ENCODE data around the gene PGM3.
A peak's percentile ranks its signal among the peaks of the same experiment; 100 is the strongest.
"Not testable (repeated sequence)": the region's sequence is repeated elsewhere in the genome, so short reads cannot be mapped to it uniquely, and the experiment has no call there.

The PGM3 gene

DNA sequence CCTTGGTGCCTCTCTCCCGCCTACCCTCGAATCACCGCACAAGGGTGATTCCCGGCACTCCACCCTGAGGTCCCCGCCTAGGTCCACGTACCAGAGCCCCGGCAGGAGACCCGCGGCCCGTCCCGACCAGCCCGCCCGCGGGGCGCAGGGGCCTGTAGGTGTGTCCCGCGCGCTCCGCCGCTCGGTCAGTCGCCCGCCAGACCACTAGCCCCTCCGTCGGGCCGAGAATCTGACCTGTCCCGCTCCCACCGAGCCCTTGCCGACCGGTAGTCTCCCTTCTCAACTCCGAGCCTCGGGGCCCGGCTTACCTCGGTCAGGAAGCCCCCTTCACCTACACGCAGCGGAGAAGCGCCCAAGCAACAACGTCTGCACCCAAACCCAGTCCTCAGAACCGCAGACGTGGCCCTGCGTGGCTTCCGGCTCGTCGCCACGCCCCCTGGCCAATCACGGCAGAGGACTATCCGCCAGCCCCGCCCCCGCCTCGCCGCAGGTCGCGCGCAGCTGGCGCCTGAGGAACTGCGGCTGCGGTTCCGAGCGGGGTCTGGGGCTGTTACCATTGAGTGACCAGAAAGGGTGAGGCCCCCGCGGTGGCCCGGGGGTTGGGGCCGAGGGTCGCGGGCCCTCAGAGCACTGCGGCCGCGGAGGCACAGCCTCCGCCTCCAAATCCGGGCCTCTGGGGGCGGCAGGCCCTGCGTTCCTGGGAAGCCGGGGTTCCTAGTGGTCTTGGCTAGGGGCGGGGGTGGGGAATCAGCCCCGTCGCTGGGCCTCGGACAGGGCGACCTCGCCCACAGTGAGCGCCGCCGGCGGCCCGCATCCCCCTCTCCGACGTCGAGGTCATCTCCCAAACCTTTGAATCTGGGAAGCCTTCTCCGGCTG, at the start of gene PGM3, which contains the start of gene RWDD2A:
Gene PGM3, minus strand, starts transcription at position 395 of the 876 bp plus-strand sequence. CDS start 2,253 bp downstream, outside the sequence.
Gene RWDD2A, plus strand, starts transcription at position 487 of the 876 bp plus-strand sequence. CDS start 1,095 bp downstream, outside the sequence.
- peak; percentile 53 for DNase-seq

DNA sequence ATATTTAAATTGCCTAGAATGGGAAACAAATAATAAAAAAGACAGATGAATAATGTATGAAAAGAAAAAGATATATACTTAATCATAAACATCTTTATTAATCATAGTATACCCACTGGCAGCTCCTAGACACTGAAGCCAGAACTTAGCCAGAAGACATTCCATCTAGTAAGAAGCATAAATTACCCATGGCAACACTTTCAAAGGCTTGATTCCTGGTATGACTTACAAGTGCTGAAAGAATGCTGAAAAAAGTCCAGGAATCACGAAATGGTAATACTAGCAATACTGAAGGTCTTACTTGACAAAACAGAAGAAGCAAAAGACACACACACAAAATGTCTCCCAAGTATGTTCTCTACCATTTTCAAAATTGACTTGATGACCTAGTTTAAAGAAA, 38.1 kb upstream of the PGM3 start:
- no peak for DNase-seq

GRCh38 chr6:83226517-83226916, 33.5 kb upstream of the PGM3 start:
- DNase-seq: no peak

DNA sequence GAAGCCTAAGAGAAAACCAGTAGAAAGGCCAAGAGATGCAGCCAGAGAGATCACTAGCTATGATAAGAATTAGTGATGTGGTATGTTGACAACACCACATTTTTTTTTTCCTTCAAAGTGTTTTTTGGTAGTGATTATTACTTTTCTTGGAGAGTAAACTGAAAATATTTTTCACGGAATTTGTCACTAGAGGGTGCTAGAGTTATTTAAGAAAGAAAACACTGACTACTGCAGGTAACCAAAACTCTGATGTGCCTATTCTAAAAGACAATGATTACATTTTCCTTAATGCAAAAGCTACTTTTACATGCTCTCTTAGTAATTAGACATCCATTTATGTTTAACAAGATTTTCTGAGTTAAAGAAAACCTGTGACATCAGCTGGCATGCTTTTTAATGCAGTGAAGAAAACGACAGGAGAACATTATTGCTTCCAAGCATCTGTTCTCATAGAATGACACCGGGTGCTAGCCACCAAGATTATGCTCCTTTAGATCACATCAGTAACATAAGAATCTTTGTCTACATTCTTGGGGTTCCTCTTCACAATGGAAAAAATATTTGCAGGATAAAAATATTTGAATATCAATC, 28.9 kb upstream of the PGM3 start:
- no peak for DNase-seq

DNA sequence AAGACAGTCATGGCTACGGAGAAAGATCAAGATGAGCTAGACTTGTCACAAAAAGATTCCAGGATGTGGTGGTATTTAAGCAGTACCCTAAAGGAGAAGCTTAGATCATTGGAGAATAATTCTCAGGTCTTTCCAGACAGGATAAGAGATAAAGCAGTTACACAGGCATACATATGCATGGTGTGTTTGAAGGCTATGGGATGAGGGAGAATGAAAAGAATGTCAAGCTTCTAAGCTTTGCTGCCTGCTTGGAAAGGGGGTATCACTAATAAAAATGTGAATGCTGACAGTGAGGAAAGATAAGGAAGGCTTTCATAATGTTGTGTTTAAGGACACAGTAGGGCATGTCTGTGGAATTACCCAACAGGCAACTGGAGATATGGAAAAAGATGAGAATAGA, 28.2 kb upstream of the PGM3 start:
- DNase-seq: no peak

- no peak for DNase-seq
Measured at GRCh38 chr6:83220121-83220520, 27.1 kb upstream of the PGM3 start.

GRCh38 chr6:83218646-83219045, 25.6 kb upstream of the PGM3 start:
- DNase-seq: no peak

GRCh38 chr6:83216806-83217205, 23.7 kb upstream of the PGM3 start:
- DNase-seq: no peak

- no peak for DNase-seq
Measured at GRCh38 chr6:83215131-83216047, 22.3 kb upstream of the PGM3 start.

- DNase-seq: no peak
Measured at GRCh38 chr6:83202031-83202430, 9.0 kb upstream of the PGM3 start.

- no peak for DNase-seq
Measured at GRCh38 chr6:83199863-83200225, 6.8 kb upstream of the PGM3 start.

DNA sequence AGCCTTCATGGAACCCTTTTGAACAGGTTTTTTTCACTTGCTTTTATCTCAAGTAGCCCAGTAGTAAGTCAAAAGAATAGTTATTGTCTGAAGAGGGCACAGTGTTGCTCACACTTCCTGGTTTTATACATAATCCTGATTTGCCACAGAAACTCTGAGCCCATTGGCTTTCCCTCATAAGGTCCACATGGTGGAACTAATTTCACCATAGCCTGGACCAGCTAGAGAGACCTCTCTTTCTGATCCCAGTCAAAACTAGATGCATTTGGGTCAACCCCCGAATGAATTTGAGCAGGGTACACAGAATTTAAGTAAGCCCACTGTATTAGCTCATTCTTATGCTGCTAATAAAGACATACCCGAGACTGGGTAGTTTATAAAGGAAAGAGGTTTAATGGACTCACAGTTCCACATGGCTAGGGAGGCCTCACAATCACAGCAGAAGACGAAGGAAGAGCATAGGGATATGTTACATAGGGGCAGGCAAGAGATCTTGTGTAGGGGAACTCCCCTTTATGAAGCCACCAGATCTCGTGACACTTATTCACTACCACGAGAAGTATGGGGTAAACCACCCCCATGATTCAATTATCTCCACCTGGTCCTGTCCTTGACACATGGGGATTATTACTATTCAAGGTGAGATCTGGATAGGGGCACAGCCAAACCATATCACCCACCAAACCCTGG, 6.3 kb upstream of the PGM3 start:
- no peak for DNase-seq

DNA sequence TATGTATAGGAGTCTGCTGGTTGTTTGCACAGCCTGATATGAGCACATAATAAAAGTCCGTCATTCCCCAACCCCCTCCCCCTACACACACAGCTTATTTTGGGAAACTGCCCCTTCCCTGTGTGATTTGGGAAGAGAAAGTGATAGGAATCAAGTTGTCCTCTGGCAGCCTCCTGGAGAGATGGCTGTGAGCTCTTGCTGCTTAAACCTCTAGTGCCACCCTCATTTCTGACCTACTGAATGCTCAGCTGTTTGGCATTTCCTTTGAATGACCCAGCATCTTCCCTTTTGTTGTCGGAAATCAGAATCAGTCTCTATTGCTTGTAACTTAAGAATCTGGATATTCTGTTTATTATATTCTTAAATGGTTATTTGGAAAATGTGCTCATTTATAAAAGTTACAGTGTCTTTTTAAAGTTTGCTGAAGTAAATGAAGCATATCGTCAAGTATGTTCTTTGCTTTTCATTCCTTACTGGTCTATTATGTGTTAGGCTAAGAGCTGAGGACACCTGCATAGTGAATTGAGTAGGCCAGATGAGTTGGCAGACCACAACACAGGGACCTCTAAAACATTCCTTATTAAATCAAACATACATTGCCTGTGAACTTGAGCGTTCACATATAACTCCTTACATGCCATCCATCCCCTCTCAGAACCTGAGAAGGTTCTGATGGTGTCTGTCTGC, 5.6 kb upstream of the PGM3 start:
- no peak for DNase-seq

DNA sequence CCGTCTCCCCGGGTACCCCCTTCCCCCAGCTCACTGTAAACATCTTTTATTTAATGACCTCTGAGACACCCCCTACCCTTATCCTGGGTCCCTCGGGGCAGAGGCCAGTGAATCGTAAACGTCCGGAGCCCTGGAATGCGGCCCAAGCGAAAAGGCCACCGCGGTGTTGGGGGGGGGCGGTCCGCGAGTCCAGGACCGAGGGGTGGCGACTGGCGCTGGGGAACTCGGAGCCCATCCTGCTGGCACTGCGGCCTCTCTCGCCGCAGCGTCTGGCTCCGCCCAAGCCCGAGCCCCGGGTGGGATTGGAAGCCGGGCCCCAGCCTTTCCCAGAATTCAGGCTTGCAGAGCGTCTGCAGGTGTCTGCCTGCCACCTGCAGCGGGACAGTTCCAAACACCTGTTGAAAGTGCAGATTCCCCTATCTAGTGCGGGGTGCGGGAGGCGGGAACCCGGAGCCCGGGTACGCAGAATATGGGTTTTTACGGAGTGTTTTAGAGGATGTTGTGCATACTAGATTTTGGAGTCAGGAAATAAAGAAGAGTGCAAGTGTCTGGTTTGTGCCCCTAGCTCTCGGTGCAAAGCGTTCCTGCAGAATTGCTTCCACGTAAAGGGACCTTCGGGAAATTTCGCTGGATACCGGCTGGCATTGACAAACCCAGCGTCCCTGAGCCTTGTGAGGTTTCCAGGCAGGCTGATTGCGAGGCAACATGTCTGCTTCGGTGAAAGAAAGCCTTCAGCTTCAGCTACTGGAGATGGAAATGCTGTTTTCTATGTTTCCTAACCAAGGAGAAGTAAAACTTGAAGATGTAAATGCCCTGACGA, 892 bp upstream of the PGM3 start:
- DNase-seq: no peak

DNA sequence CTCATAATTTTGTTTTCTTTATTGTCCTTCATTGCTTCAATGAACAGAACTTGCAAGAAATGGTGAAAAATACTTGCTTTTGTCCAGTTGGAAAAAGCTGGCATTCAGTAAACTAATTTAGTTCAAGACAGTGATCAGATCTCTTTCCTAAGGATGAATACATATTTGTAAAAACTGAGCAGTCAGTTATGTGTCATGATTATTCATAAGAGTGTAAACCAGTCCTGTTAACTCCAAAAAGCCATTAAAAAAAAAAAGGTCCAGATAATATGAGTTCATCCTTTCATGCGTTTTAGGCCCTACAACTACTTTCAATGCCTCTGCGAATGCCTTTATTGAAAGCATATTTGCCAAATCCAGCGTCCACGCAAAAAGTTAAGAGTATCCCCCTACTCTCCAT, 609 bp downstream of the PGM3 start:
- DNase-seq: no peak

DNA sequence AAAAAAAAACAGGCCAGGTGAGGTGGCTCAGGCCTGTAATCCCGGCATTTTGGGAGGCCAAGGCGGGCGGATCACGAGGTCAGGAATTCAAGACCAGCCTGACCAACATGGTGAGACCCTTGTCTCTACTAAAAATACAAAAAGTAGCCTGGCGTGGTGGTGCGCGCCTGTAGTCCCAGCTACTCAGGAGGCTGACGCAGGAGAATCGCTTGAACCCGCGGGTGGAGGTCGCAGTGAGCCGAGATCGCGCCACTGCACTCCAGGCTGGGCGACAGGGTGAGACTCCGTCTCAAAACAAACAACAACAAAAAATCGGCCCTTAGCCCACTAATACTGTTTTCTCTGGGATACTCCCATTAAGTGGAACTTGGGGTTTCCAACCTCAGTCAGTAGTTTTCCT, 1.1 kb downstream of the PGM3 start:
- not testable (repeated sequence) for DNase-seq

DNA sequence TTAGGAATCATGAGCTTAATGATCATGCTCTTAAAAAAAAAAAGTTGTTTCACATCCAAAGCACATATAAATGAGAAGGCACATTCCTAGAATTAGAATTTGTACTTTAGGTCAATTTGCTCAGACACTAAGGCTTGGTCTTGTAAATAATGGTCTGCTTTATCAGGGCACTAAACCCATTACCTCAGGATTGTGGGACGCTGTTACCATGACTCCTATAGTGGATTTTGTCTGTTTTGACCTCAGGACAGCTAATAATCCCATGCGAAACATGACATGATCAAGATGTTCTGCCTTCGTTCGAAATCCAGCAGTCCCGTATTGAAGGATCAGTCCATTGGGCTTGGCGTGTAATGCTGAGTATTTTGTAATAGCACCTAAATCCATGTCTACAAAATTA, 2.4 kb downstream of the PGM3 start:
- DNase-seq: no peak

GRCh38 chr6:83188501-83188900, 4.6 kb downstream of the PGM3 start:
- DNase-seq: no peak

- no peak for DNase-seq
Measured at GRCh38 chr6:83185096-83185495, 8.0 kb downstream of the PGM3 start.

GRCh38 chr6:83183082-83183828, 9.8 kb downstream of the PGM3 start:
- DNase-seq: peak; percentile 8

All from GOT3 (cell line).